Upper lobe of left lung (tissue), 4 donors: ENCODE data around the gene TMEM236.

Experiments used
- CTCF ChIP-seq, 6 experiments: fragments of 450-650 bp in 4 of 6; fragments of 200-600 bp in 2 of 6; sonication (generic) in 2 of 6; IDR thresholded peaks; one replicate each; pipeline ENCODE4 v1.5.1; 2016 to 2019; ENCODE audit warnings: antibody characterized with exemption in 6 of 6
- POLR2A ChIP-seq, 4 donors: fragments of 450-650 bp; IDR thresholded peaks; one replicate each; pipeline ENCODE4 v1.5.1; 2016 to 2017; ENCODE audit warnings: antibody characterized with exemption in 4 of 4, mild to moderate bottlenecking in 2 of 4

- TF ChIP-seq CTCF (IDR thresholded peaks at IDR 0.05) (no peak), POLR2A (IDR thresholded peaks at IDR 0.05) (no peak)
Measured at GRCh38 chr10:17842641-17843040, 90.6 kb downstream of the TMEM236 start.
